SIG-M5 treated with dmso at 0.1 percent for 504 hours (cell line): ENCODE measurements around the gene RALB.
"Not testable (repeated sequence)": the region's sequence is repeated elsewhere in the genome, so short reads cannot be mapped to it uniquely, and the experiment has no call there.

Source experiments
- DNase-seq: peaks from one replicate; lab custom pipeline; 2025; ENCODE audit not compliant: unreplicated experiment; lab: John Stamatoyannopoulos, UW

Gene RALB

DNA sequence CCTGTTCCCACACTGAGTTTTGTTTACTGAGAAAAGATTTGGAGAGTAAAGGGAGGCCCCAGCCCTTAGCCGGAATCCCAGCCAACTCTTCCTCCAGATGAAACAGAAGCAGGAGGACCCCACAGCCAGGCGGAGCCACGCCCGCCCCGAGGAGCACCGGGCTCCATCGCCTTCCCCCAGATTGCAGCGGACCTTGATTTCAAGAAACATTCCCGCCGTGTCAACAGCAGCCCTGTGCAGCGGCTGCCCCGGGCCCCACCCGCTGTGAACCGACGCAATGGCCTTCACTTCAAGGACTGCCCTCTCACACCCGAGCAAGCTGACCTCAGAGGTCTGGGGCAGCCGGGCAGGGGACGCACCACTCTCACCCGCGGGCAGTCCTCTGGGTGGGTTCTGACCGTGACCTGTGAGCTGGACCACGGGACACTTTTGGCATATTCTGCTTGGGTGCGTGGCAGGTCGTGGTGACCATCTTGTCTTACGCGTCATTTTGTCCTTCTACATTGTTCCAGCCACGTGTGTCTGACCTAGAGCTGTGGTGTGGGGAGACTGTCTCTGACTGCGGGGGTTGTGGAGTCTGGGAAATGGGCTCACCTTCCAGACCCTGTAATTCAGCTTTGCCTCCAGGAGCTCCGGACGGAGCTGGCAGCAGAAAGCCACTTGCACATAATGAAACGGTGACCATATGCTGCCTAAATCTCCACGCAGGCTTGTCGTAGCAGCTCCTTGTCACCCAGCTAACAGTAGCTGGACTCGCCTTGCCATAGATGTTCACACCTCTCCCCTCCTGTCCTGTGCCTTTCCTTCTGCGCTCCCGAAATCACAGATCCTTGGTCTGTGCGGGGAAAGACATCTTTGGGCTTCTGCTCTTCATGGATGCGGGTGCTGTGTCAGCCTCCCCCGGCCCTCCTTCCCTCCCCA, 61.3 kb downstream of the RALB start:
- DNase-seq, result no peak

DNA sequence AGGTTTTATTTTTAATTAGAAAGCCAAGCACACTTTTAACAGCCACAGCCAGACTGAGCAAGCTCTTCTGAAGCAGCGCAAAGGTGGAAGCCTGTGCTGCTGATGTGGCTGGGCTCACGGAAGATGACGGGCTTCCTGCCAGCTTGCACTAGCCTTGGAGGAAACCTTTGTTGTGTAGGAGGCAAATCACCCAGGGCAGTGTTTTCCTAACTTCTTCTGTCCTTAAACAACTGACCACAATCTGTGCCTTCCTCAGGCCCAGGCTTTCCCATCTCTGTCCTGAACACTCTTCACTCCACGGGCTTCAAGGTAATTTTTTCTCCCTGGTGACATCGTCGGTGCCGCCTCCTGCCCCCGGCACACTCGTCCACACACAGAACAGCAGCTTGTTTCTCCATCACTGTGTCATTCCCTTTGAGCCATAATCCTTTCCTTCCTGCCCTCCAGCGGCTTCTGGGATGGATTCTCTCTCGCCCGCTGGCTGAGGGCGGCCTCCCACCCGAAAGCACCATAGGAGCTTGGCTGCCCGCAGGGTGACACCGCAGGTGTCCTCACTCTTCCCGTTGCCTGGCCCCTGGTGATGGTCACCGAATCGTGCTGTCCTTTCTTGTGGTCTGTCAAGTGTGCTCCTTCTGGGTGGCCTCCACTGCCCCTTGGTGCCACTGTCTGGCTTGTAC, 62.2 kb downstream of the RALB start:
- no peak for DNase-seq

DNA sequence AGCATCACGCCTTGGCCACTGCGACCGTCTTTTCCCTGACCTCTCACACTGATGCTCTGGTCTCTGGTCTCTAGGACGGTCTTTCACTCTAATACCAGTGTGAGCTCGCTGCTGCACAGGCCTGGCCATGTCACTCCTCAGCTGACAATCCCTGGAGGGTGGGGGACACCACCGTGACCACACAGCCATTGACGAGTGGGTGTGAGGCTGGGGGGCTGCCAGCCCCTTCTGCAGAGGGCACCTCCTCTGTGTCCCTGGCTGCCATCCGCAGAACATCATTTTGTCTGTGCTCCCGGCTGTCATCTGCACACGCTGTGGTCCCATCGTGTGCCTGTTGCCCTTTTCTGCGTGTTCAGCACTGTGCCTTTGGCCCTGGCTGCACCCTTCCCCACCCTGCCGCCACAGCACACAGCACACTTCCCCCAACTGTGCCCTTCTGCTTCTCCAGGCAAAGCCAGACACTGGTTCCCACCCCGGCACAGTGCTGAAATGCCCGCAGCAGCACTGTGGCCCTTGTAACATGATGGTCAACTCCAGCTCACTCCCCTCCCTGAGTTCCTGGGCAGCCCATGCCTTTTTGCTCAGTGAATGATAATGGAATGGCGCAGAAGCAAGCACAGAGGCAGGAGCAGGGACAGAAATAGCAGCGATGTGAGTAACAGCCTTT, 62.8 kb downstream of the RALB start:
- DNase-seq, result no peak

DNA sequence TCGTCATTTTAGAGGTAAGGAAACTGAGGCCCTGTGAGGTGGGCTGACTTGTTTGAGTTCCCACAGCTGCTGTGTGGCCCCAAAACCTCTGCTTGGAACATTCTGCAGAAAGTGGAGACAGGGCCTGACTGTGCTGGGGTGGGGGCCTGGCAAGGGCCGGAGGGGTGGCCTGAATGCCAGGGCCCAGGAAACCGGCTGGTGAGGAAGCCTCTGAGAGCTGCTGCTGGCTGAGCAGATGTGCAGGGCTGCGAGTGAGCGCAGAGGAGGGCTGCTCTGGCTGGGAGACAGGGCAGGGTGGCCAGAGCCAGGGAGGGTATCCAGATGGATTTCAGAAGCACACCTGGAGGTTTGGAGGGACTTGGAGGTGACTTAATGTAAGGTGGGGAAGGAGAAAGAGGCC, 63.4 kb downstream of the RALB start:
- DNase-seq, result no peak

DNA sequence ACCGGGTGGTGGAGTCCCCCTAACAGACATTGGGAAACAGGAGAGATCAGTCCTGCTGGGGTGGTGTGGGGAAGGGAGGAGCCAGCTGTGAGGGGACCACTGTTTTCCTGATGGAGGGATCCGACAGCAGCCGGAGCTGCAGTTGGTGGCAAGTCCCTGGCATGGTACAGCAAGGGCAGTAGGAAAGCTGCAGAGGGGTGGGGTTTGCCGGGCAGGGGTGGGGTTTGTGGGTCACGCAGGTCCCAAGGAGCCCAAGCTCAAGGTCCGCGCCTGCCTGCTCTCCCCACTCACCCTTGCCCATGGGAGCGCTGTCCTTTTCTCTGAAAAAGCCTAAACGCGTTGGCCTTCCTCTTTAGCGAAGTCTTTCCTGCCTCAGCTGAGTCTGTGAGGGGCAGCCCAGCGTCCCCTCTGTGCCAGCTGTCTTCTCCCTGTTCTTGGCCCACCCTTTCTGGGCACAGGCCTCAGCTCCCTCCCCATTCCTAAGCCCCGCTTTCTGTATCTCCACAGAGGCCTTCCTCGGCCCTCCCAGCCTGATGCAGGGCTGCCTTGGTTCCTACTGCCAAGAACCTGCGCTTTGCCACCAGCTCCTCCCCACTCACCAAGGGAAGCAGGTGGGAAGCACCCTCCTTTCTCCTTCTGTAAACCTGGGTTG, 64.0 kb downstream of the RALB start:
- DNase-seq, result no peak

DNA sequence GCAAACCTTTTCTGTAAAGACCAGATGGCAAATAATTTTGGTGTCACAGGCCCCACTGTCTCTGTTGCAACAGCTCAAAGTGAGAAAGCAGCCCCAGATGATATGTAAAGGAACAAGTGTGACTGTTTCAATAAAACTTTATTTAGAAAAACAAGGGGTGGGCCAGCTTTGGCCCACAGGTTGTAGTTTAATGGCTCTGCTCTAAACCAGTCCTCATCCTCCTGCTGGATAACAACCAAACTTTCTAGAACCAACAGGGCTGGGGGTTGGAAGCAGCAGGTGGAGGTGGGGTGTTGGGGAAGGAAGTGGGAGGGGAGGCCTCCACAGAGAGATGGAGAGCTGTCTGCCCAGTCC, 64.5 kb downstream of the RALB start:
- DNase-seq, result no peak

DNA sequence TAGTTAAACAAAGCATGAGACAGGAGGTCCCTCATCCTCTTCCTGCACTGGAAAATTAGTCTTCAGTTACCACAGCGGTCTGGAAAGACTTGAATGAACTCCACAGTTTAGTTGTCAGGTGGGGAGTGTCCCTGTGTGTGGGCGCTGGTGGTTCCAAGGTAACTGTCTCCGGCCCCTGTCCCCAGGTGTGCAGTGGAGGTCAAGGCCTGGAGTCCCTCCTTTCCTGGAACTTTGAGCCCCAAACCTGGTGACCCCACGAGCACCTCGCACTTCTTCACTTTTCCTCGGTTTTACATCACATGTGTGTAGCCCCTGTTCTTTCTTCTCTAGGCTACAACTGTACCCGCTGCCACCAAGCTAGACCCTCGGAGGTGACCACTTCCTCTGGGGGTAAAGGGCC, 65.3 kb downstream of the RALB start:
- no peak for DNase-seq

DNA sequence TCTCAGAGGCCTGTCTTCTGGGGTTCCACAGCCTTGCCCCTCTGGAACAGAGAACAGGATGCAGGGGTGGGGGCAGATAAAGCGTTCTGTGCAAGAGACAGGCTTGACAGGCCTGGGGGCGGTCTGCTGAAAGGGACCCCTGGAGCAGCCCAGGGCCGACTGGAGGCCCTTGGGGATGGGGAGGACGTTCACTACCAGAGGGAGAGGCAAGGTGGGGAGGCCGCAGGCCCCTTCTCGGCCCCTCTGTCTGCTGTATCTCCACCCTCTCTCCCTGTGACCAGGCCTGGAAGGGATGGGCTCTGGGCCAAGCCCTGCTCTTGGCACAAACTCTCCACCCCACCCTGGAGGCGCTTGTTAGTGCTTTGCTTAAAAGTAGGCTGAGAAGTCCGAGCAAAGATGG, 66.0 kb downstream of the RALB start:
- DNase-seq, result no peak

DNA sequence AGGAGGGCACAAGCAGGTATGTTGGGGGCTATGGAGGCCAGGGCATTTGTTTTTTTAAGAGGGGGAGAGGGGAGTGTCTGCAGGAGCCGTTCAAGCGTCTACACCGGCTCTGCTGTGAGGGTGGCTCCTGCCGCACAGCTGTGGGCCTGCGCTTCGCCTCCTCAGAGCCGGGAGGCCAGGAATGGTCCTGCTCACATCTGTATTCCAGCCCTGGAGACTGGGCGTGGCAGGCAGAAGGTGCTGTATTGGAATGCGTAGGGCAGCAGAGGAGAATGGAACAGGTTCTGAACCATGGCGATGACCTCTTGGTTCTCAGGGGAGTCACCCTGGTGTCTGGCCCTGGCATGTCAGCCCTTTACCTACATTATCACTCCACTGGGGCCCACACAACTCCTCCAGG, 66.5 kb downstream of the RALB start:
- no peak for DNase-seq

DNA sequence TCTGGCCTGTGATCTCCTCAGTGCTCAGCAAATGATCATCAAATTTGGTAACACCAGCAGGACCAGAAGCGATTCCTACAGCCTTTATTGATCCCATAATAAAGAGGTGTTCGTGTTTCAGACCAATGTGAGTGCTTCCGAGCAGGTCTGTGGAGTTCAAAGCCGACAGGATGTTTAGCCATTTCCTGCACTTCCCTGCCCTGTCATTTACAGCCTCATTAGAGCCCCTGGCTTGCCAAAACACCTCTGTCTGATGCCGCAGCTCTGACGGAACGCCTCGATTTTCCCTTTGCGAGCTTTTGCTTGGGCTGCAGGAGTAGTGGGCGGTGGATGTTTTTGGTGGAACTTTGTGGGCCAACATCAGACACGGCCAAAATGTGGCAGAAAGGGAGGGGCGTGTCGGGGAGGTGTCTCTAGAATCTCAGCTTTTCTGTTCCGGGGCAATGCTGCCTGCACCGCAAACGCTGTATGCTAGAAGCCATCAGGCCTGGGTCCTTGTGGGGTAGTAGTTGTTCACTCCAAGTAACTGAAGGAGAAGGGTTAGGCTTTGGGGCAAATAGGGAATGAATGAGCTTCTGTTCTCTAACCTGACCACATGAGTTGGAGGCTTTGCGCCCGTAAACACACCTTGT, 67.2 kb downstream of the RALB start:
- DNase-seq, result no peak

DNA sequence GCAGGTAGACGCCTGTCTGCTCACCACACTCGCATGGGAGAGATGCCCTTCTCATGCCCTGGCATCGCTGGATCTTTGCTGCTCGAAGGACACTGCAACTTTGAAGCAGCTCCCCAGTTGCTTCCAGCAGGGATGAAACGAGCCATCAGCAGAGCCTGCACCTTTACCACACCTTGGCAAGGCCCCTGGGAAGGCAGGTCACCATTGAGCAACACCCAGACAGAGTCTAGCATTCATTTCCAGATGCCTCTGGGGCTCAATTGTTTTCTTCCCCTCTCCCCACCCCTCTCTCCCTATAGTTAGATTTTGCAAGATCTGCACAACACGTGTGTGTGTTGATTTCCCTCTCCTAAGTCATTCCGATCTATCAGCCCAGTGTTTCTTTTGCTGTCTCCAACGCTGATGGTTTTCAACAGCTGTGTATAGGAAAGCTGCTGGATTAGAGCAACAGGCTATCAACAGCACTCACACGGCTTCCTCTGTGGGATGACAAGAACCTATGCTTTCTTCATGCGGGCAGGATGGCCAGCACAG, 67.7 kb downstream of the RALB start:
- DNase-seq, result no peak

DNA sequence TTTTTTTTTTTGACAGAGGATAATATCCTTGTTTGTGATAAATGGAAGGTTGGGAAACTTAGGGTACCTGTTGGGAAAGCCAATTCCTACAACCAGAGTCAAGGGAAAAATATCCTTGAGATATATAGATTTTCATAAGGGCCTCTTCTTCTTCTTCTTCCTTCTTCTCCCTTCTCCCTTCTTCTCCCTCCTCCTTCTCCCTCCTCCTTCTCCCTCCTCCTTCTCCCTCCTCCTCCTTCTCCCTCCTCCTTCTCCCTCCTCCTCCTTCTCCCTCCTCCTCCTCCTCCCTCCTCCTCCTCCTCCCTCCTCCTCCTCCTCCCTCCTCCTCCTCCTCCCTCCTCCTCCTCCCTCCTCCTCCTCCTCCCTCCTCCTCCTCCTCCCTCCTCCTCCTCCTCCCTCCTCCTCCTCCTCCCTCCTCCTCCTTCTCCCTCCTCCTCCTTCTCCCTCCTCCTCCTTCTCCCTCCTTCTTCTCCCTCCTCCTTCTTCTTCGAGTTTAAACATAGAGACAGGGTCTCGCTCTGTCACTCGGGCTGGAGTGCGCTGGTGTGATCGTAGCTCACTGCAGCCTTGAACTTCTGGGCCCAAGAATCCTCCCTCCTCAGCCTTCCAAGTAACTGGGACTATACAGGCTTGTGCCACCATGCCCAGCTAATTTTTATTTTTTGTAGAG, 68.4 kb downstream of the RALB start:
- not testable (repeated sequence) for DNase-seq

DNA sequence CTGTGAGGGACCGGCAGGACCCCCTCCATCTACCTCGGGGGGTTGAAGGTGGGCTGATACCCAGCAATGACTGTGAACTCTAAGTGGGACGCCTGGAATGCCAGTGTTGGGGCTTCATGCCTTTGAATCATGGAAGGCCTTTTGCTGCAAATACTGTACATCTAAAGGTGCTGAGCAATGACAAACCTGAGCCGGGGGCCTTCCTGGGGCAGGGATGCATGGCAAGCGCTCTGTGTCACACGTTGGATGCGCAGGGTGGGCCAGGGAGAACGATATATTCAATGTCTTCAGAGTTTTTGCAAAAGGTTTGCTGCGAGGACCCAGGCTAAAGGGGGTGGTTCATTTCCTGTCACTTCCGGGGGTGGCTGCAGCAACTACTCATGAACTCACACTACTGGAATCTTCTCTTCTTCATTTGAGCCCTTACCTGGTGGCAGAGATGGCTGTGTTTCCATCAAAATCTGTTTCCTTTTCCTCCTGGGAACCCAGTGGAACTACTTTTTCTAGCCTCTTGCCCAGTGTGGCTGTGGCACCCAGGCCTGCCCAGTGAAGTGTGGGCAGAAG, 69.2 kb downstream of the RALB start:
- no peak for DNase-seq

DNA sequence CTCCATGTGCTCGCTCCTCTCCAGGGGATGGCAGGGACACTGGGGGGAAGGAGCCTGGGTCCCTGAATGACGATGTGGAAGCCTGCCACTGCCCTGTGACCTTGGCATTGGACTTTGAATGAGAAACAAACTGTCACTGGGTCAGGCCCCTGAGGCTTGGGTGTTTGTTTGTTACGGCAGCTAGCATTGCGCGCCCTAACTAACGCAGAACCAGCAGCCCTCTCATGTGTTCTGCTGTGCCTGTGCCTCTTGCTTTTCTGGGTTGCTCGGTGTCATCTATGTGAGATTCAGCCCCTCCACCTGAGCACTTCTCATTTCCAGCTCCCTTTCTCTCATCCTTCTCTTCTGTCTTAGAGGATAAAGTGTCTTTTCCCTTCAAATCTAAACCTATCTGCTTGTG, 69.7 kb downstream of the RALB start:
- DNase-seq, result no peak

DNA sequence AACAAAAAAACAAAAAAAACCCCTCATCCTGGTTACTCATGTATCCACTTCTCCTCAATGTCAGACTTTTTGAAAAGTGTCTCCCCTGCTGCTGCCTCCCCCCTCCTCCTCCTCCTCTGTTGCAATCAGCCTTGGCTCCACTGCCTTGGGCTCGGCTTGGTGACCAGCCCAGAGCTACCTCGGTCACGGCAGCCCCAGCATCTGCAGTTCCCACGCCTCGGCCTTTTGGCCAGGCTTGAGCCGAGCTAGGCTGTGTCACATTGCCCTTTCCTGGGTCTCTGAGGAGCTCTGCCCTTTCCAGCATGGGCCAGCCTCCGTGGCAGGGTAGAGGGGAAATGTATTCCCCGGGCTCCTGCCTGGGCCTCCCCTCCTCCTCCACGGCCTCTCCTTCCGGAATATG, 70.6 kb downstream of the RALB start:
- DNase-seq, result no peak

DNA sequence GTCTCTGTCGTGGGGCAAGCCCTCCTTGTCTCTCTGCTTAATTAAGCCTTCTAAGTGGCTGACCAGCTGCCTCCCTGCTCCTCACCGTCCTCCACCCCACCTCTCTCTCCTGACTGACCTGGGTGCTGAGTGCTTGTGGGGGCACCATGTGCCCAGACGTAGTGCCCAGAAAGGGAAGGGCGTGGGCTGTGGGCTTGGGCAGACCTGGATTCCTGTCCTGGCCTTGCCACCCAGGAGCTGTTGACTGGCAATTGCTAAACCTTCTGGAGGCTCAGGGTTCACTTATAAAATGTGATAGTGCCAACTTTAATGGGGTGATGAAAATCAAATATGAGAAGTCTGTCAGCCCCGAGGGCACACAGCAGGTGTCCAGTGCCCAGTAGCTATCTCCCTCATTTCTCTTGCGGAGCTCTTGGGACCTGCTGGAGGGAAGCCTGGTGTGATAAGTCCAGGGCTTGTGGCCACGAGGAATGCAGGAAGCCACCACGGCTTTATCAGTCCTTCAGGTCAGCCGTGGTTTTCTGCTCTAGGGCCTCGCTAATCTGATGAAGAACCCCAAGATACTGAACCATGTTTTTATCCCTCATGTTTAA, 71.3 kb downstream of the RALB start:
- no peak for DNase-seq

DNA sequence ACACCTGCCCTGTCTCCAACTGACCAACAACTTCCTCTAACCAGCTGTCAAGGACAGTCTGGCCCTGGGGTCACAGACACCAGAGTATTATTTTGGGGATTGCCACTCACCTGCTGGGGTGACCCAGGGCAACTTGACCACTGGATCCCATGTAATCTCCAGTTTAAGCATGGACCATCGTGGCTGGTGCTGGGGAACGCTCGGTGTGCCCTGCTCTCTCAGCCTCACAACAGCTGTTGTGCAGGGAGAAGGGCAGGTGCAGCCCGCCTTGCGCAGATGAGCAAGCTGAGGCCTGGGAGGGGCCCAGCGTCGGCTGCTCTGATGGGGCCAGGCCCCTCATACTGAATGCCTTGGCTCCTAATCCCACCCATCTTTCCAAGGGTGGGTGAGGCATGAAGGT, 72.3 kb downstream of the RALB start:
- DNase-seq, result no peak

DNA sequence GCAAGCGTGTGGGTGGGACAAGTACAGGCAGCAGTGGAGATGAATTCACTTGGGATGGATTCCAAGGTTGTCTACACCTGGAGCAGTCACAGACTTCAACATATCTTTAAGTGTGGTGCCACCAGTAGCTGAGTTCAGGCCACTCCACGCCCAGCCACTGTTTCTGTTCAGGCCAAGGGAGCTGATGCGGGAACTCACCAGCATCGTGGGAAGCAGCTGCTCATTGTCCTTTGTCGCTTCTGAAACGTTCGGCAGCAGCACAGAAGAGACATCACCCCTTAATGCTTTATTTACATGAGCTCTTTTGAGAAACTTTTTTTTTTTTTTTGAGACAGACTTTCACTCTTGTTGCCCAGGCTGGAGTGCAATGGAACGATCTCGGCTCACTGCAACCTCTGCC, 73.4 kb downstream of the RALB start:
- no peak for DNase-seq

DNA sequence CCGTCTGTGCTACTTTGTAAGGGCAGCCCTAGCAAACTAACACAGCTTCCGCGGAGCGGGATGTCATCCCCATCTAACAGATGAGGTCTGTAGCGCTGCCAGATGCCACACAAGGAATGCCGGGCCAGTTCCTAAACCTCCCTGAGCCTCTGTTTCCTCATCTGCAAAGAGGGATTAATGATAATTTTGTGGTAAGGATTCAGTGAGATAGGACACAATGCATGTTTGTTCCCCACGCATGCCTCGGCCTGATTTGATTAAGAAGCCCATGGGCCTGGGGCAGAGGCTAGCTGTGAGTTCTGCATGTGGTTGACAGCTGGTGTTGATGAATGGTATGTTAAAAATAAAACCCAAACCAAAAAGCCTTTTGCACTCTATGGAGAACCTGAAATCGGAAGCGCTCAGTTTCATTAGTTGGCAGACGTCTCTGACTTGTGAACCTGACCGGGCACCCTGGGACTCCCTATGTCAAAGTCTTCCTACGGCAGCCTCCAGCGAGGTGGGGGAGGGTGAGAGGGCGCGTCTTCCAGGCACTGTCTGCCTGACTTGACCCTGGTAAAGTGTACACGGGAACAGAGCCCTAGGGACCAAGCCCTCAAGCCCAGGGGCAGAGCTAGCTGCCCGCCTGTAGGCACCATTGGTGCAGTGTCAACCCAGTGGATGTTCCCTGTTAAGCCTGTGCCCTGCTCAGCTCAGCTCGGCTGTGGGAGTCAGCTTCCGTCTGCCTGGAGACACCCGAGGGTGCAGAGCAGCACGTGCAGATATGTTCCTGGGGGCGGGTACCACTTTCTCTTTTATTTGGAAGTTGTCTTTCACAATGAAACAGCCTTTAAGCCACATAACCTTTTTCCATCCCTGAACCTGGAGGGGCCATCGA, 78.5 kb downstream of the RALB start:
- no peak for DNase-seq
